Measurements from ENCODE around the gene MYEOV.
A peak's percentile ranks its signal among the peaks of the same experiment; 100 is the strongest.

Gene MYEOV

DNA sequence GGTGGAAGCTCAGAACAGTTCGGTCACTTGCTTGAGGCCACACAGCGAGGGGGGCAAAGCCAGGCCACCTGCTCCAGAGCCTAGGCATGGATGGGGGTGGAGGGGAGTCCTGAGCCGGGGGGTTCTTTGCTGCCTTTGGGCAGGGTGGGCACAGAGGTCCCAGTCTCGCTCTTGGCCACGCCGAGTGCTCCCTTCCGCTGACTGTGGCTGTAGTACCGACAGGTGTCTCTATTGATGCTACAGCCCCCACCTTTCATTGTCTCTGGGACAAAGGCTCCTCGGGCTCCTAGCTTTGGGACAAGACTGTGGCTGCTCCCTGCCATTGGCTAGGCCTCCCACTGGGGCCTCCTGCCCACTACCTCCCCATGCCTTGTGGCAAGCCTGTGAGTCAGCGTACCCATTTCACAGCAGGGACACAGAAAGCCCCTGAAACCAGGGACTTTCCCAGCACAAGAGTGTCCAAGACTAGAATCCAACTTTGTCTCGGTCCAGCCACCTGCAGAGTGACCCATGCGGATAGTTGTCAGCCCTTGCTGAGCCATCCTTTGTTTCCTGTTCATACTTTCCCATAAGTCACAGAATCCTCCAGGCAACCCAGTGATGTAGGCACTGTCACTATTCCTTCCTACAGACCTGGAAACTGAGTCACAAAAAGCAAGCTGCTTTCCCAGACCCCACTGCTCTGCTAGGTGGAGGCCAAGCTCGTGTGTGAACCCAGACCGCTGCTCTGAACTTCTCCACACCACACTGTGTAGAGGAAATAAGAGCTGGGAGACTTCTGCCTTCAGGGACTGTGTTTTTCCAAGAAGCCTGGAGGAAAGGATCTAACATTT is 17.2 kb downstream of the MYEOV start:
- no peak for DNase-seq (ENCODE audit: low read depth)
- H3K4me3 ChIP-seq (ENCODE audit: low read depth, low read length), result no peak overlapping the region

DNA sequence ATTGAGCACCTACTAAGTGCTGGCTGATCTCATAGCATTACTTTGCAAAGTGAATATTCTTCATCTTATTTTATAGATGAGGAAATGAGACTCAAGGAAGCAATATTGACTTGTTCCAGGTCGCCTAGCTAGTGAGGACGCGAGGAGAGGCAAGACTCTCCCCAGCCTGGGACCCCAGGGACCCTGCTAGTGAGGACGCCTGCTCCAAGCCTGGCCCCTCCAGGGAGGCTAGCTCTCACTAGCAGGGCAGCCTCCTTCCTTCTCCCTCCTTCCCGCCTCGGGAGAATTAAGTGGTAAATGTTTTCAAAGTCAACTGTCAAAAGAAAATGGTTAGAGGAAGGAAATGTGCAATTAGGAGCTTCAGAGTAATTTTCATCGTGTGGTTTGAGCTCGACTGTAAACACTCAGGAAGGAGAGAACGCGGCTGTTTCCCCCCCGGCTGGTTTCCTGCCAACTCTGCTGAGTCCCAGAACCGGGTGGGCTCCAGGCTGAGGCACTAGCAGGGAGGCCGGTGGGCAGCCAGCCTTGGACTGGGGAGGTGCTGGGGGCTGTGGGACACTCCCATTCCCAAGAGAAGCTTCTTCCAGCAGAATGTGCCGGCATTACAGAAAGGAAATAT is 17.9 kb downstream of the MYEOV start:
- no peak overlapping the region for H3K4me3 ChIP-seq (ENCODE audit: low read depth, low read length)
- no peak for DNase-seq (ENCODE audit: low read depth)

DNA sequence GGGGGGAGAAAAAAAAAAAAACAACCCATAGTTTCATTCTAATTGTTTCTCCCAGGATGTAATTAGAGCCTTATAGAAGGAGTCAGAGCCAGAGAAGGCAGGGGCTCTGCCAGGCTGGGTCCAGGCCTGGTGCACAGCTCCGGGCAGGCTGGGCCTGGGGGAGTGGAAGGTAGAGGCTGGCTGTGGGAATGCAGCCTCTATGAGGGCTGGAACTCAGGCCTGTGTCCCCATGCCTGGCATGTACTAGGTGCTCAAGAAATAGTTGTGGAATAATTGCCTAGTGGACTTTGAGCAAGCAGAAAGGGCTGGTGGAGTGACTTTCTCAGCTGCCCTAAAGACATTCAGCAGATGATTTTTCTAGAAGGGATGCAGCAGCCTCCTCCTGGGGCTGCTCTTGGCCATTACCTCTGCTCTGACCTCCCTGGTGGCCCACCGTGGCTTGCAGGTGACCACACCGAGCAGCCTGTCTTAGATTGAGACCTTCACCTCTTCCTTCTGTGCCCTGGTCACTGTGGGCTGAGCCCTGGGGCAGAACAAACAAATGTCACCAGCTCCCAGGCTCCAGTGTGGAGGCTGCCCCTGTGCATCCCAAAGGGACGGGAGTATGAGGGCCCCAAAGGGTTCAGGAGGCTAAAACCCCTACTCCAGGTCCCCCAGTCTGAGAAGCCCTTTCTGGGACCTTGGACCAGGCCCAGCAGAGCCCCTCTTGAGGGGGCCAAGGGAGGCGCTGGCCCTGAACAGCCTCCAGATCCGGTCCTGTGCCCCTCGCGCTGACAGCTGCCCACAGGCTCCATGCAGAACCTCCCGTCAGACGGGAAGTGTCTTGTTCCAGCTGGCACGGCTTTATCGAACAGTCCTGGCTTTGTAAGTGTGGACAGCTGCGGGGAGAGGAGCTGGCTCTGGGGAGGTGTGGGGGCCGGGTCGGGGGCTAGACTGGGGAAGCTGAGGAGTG is 18.8 kb downstream of the MYEOV start:
- DNase-seq (ENCODE audit: low read depth), result no peak
- H3K4me3 ChIP-seq (ENCODE audit: low read depth, low read length), result no peak overlapping the region

DNA sequence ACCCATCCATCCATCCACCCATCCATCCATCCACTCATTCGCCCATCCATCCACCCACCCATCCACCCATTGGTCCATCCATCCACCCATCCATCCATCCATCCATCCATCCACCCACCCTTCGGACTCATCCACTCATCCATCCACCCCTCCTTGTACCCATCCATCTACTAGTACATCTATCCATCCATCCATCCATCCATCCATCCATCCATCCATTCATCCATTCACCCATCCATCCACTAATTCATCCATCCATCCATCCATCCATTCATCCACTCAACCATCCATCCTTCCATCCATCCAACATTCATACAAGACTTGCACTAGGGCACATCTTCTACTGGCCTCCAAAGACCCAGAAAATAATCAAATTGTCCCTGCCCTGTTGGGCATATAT is 20.0 kb downstream of the MYEOV start:
- no peak for DNase-seq (ENCODE audit: low read depth)
- no peak overlapping the region for H3K4me3 ChIP-seq (ENCODE audit: low read depth, low read length)

DNA sequence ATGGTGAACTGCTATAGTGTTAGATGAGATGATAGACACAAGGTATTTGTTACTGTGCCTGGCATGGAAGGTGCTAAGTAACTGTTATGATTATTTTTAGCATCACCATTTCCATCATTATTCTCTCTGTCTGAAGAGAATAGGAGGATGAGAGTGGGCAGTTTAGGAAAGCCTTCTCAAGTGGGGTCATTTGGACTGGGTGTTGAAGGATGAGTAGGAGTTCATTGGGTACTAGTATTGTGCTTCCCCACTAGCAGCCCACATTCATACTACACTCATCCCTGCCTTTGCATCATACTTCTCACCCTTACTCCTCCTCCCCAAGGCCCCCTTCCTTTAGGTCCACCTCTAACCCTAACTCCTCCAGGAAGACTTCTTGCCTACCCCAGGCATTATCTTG is 20.6 kb downstream of the MYEOV start:
- H3K4me3 ChIP-seq (ENCODE audit: low read depth, low read length), result no peak overlapping the region
- no peak for DNase-seq (ENCODE audit: low read depth)

DNA sequence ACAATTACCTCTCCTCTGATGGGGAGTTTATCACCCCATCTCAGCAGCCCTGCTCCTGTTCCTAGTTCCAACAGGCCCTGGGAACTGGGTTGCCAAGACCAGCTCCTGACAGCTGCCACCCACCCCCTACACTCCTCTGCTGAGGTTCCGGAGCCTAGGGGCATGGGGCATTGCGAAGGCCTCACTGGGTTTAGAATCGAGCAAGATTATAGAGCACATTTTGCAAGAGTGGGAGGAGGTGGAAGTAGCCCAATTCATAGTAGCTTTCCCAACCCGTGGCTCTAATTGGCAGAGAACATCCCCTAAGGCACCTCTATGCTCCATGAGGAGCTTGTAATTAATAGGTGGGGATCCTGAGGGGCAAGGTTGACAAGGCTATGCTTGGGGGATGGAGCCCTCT is 23.0 kb downstream of the MYEOV start:
- DNase-seq (ENCODE audit: low read depth), result no peak
- no peak overlapping the region for H3K4me3 ChIP-seq (ENCODE audit: low read depth, low read length)

DNA sequence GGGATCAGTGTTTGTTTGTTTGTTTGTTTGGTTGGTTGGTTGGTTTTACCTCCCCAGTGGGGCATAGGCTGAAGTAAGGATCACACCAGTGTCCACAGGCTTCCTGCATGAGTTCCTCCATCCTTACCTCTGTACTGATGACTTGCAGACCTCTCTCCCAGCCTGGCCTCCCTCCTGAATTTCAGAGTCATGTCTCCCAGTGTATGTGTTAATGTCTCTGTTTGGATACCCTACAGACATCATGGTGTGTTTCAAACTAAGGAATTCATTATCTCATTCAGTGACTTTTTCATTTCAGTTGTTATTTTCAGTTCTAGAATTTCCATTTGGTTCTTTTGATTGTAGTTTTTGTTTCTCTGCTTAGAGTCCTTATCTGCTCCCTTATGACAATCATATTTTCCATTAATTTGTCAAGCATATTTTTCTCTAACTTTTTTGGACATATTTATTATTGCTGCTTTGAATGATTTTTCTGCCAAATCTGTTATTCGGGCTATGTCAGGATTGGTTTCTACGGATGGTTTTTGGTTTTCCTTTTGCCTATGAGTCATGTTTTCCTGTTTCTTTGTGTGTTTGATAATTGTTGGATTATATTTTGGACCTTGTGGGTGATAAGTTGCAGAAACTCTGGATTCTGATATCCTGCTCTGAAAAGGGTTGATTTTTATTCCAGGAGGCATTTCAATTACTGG is 23.6 kb downstream of the MYEOV start:
- no peak for DNase-seq (ENCODE audit: low read depth)
- H3K4me3 ChIP-seq (ENCODE audit: low read depth, low read length), result no peak overlapping the region

DNA sequence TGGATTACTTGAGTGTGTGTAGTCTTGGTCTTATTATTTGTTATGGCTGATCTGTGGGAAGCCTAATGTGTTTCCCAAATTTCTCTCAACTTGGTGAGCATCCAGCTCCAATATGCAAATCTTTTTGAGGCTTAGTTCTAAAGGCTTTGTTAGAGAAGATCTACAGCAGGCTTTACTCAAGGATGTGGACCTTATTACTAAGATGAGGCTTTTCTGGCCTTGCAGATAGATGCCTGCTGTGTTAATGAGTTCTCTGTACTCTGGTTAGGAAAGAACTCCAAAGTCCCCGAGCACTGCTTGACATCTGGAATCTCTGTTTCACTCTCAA is 24.1 kb downstream of the MYEOV start:
- no peak for DNase-seq (ENCODE audit: low read depth)
- H3K4me3 ChIP-seq (ENCODE audit: low read depth, low read length), result no peak overlapping the region

DNA sequence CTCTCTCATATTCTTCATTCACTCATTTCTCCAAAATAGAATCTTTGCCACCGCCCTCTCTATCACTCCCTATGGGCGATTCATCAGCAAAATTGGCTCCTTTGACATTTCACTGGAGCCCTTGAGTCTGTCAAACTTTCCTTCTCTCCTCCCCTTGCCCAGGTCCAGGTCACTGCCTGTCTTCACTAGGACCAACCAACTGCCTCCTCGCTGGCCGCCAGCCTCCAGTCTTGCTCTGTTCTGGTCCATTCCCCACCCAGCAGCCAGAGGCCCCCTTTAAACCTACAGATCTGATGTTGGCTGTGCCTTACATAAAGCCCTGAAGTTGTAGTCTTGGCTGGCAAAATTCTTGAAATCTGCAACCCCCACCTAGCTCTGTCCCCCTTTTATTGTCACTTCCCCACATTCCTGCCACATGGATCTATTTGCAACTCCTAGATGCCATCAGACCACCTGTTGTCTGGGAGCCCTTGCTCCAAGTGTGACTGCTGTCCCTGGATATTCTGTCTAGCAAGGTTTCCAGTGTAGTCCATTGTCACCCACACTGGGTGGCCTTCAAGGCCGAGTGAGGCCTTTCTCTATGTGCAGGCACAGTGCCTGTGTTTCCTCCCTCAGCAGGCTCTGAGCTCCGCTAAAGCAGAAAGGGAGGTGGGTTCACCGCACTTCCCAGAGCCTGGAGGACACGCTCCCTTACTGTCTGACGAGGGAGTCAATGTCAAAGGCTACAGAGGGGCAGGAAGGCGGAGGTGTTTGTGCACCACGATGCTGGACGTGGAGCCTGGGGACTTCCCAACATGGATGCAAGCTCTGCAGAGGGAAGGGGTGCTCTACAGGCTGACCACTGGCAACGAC is 25.5 kb downstream of the MYEOV start:
- no peak for DNase-seq (ENCODE audit: low read depth)
- H3K4me3 ChIP-seq (ENCODE audit: low read depth, low read length), result no peak overlapping the region

DNA sequence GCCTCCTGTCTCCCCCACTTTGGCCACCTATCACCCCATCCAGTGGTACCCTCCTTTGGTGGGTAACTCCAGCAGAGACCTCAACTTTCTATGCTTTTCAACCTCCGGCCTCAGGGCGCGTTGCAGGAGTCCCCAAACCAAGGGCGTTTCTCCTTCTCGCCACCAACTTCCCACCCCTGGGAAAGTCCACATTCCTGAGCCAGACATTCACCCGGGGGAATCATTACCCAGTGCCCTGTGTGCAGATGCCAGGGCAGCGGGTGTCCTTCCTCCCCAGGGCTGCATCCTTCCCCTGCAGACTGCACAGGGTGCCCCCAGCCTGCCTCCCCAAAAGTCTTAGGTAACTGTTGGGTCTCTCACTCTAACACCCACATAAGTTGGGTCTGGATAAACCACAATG is 26.4 kb downstream of the MYEOV start:
- DNase-seq (ENCODE audit: low read depth), result no peak
- H3K4me3 ChIP-seq (ENCODE audit: low read depth, low read length), result no peak overlapping the region

DNA sequence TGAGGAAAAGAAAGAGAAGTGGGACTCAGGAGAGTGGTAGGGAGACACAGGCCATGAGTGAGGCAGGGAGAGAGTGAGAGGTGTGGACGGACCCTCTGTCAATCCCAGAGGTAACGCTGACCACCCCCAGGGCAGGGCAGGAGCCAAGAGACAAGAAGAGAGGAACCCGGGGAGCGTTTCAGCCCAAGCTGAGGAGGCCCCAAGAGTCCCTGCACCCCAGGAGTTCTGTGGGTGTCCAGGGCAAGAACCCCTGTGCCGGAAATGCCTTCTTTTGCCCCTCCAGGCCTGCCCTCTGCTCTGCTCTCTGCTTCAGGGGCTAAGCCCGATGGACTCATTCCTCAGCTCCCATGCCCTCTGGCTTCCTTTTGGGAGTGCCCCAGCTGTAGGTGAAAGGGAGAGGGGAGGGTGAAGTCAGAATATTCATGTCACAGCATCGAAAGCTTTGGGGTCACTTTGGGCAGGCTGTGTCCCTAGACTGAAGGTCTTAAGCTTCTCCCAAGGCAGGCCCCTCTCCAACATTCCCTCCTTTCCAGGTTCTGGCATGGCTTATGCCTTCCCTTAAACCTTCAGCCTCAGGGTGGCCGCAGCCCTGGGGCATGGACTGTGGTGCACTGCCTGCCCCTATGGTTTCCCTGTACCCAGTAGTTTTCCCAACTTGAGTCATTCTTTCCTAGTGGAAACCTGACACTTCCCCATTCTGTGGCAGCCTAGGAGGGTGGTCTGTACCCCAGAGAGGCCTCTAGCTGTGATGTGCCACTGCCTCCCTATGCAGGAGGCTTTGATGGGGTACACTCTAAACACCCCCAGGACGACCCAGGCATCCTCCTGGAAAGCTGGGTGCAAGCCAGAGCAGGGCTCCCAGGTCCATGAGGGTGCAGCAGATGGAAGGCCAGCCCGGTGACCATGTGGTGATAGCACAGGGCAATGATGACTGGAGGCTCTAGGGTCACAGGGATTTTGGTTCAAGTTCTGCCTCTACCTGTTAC is 27.1 kb downstream of the MYEOV start:
- no peak overlapping the region for H3K4me3 ChIP-seq (ENCODE audit: low read depth, low read length)
- no peak for DNase-seq (ENCODE audit: low read depth)

DNA sequence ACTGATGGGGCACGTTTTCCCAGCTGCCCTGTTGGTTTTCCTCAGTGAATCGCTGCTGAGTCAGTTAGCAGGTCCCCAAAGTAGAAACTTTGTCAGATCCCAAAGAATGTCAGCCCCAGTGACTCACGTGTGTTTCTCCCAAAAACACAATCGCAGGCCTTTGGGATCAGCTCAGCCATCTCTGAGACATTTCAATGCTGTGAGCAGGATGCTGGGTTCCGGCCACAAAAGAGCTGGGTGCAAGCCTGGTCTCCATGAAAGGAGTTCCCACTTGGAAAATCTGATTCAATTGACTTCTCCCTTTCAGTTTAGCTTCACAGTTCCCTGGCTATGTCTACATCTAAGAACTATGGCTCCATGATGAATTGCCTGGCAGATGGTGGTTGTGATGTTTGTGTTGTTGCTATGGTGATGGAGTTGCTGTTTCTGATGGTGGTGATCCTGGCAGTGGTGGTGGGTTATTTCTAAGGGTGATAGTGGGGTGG is 28.0 kb downstream of the MYEOV start:
- H3K4me3 ChIP-seq (ENCODE audit: low read depth, low read length), result no peak overlapping the region
- peak; percentile 45 for DNase-seq (ENCODE audit: low read depth)

DNA sequence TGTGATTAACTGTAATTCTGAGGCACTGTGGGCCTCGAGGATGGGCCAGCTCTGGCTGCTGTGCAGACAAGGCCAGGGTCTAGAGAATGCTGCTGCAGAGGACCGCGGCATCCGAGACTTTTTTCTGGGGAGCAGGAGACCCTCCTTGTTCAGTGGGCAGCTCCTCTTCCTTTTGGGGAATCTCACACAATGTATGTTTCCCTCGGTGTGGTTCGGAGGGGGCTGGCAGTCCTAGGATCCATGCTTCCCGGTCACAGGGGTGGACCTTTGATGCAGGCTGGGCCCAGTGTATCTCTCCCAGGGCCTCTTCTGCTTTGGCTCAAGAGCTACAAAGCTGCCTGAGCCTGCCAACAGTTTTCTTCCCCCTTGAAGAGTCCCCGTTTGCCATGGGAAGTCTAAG is 31.5 kb downstream of the MYEOV start:
- DNase-seq (ENCODE audit: low read depth), result no peak
- H3K4me3 ChIP-seq (ENCODE audit: low read depth, low read length), result no peak overlapping the region

DNA sequence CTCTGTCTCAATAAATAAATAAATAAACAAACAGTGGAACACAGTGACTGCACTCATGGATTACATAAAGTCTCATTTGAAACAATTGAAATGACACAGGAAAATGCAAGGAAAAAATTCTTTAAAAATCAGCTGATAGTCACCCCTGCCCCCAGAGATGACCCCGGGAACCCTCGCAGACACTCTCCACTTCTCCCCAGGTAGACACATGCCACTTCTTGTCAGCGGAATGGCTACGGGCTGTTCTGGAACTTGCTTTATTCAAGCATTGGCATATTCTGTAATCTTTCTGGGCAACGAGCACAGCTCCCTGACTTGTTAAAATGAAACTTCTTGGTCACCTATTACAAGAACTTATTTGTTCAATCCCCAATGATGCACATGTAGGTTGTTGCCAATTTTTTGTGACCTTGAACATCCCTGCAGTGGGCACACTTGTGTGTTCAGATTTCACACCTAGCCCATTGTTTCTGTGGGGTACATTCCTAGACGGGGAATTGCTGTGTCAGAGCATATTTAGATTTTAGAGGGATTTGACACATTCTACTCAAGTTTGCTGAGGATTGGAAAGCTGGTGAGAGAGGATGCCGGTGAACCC is 32.8 kb downstream of the MYEOV start:
- no peak for DNase-seq (ENCODE audit: low read depth)
- H3K4me3 ChIP-seq (ENCODE audit: low read depth, low read length), result no peak overlapping the region

DNA sequence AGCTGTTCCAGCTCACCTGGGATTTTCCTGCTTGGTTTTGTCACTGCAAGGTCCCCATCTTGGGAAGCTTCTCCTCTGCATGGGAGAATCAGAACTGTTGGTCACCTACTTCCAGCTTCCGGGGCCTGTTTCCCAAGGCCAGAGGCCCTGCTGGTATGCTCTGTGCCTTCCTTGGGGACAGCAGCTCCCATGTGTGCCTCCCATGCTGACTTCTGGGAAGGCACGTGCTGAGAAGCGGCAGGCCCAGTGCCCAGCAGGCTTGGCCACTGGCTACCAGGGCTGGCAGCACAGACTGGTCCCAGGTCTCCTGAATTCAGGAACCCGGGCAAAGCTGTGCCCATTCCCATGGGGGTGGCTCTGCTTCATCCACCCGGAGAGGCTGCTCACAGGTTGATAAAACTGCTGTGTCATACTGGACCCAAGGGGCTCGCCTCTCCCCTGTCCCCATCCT is 33.8 kb downstream of the MYEOV start:
- H3K4me3 ChIP-seq (ENCODE audit: low read depth, low read length), result no peak overlapping the region
- DNase-seq (ENCODE audit: low read depth), result no peak

DNA sequence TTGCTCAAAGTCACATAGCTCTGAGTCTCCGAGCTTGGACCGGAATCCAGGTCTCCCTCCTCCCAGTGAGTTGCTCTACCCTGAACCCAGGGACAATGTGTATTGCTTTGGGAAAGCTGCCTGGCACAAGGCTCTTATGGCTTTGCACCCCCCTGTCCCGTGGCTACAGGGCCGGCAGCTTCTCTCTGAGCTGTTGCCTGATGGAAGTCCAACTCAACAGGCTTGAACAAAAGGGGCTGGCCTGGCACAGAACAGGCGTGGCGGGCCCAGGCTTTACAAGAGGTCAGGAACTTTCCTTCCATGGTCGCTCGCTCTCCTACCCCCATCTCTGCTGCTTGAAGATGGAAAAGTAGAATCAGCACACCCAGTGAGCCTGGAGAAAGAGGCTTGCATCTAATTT is 34.3 kb downstream of the MYEOV start:
- no peak overlapping the region for H3K4me3 ChIP-seq (ENCODE audit: low read depth, low read length)
- no peak for DNase-seq (ENCODE audit: low read depth)

DNA sequence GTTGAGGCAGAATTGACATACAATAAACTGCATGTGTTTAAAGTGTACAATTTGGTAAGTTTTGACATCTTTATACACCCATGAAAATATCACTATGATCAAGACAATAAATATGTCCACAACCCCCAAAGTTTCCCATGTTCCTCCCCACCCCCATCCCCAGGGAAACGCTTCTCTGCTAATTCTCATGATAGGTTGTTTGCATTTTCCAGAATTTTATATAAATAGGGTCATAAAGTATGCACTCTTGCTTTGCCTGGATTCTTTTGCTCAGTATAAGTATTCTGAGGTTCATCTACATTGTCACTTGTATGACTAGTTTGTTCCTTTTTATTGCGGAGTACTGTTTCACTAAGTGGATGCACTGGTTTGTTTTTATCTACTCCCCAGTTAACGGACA is 35.6 kb downstream of the MYEOV start:
- no peak for DNase-seq (ENCODE audit: low read depth)
- H3K4me3 ChIP-seq (ENCODE audit: low read depth, low read length), result no peak overlapping the region

Measured in skeletal muscle cell (primary cell).